ENCODE measurements around the gene HTR4.
"Not testable (repeated sequence)": the region's sequence is repeated elsewhere in the genome, so short reads cannot be mapped to it uniquely, and the experiment has no call there.

Gene HTR4

GRCh38 chr5:148532969-148533670 is 121.2 kb downstream of the HTR4 start:
- no peak for DNase-seq (ENCODE audit: low spot score)

GRCh38 chr5:148529450-148529849 is 124.9 kb downstream of the HTR4 start:
- DNase-seq (ENCODE audit: low spot score): not testable (repeated sequence)

GRCh38 chr5:148524721-148525120 is 129.6 kb downstream of the HTR4 start:
- DNase-seq (ENCODE audit: low spot score): no peak

DNA sequence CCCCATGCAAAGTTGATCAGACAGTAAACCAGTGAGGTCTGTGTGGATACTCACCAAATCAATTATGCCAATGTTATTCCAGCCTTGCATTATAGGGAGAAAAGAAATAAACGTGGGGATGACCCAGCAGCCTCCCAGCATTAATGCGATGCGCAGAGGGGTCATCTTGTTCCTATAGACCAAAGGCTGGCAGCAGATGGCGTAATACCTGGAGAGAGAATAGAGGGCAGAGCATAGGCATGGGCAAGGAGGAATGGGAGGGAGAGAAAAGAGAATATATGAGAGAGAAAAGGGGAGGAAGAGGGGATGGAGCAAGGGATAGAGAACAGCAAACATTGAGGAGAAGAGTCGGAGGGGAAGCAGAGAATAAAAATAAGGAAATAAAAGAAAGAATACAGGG is 131.2 kb downstream of the HTR4 start:
- DNase-seq (ENCODE audit: low spot score): peak; percentile 26

DNA sequence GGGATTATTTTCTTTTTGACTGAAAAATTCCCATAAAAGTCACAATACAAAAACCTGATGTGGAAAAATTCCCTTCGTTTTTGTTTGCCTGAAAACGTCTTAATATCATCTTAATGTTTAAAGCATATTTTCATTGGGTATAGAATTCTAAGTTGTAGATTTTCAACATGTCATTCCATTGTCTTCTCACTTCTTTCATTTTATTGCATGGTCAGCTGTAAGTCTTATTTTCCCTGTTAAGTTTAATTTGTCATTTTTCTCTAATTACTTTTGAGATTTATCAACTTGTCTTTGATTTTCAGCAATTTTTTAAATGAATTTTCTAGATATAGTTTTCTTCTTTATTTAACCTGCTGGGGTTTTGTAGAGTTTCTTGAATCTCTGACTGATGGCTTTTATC is 138.9 kb downstream of the HTR4 start:
- DNase-seq (ENCODE audit: low spot score): no peak

- DNase-seq (ENCODE audit: low spot score): no peak
Measured at GRCh38 chr5:148514344-148514743, 140.0 kb downstream of the HTR4 start.

DNA sequence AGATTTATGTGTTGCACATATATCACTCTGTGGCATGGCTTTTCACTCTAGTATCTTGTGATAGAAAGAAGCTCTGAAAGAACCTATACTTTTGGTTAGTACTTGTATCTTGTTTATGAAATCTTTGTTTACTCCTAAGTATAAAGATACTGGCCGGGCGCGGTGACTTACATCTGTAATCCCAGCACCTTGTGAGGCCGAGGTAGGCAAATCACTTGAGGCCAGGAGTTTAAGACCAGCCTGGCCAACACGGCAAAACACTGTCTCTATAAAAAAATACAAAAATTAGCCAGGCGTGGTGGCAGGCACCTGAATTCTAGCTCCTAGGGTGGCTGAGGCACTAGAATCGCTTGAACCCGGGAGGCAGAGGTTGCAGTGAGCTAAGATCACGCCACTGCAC is 141.8 kb downstream of the HTR4 start:
- DNase-seq (ENCODE audit: low spot score): no peak

DNA sequence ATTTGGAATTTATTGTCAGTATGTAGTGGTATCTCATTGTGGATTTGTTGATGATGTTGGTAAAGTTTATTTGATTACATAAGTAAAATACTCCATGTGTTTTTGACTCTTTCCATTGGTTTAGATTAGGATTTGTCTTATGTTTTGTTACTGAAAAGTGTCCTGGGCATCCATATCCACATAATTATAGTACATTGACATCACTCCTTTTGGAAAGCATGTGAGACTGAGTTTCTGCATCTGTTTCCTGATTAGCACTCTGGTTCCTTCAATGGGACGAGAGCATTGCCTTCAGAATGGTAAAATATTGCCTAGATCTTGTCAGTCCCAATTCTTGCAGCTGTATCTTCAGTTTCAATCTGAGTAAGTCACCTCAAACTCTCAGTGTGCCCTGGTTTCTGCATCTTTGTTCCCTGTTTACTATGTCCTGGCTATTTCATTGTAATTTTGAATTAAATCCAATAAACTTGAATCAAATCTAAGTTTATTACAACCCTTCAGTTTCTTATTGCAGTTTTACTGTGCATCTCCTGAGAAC is 142.4 kb downstream of the HTR4 start:
- no peak for DNase-seq (ENCODE audit: low spot score)

DNA sequence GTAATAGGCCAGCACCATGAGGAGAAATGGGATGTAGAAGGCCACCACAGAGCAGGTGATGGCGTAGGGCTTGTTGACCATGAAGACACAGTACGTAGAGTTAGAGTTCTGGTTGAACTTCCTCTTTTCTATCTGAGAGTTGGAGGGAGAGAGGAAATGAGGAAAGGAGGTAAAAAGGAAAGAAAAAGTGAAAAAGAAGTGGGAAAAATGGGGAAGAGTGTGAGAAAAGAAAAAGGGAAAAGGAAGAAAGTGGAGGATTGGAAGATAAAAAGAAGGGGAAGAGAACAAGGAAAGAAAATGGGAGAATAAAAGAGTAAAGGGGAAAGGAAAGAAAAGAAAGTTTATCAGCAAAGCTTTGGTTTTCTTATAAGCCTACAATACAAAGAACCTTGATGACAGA is 144.4 kb downstream of the HTR4 start:
- DNase-seq (ENCODE audit: low spot score): no peak

DNA sequence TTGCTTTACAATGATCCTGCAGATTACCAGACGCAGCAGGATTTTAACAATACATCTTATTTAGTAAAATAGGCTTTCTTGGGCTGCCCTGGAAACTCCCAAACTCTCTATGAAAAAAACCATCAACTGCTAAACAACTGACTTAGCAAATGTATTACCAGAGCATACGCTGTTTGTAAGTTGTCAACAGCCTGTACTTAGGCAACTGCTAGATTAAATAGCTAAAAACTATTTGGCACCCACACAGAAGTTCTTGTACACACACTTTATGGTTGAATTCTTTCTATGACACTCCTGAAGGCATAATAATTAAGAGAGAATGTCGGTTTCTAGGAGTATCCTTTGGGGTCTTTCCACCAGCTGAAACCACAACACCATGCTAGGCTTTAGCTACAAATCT is 146.7 kb downstream of the HTR4 start:
- DNase-seq (ENCODE audit: low spot score): no peak

- no peak for DNase-seq (ENCODE audit: low spot score)
Measured at GRCh38 chr5:148499452-148499851, 154.9 kb downstream of the HTR4 start.

DNA sequence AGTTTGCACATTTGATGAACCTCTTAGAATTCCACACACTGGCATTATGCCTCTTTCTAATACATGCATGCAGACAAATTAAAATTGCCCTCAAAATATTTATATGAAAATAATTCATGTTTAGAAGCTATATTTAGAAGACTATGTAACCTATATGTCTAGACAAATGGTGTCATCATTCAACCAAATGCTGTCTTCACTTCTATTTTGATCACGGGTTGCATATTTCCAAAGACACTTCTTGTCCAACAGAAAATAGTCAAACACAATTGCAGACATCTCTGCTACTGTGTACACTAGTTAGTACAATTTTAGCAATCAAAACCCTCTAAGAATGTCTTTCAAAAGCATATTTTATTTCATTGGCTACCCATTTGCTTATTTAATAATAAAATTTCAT is 156.6 kb downstream of the HTR4 start:
- DNase-seq (ENCODE audit: low spot score): no peak

- no peak for DNase-seq (ENCODE audit: low spot score)
Measured at GRCh38 chr5:148492351-148492750, 162.0 kb downstream of the HTR4 start.

- DNase-seq (ENCODE audit: low spot score): no peak
Measured at GRCh38 chr5:148491793-148492184, 162.5 kb downstream of the HTR4 start.

DNA sequence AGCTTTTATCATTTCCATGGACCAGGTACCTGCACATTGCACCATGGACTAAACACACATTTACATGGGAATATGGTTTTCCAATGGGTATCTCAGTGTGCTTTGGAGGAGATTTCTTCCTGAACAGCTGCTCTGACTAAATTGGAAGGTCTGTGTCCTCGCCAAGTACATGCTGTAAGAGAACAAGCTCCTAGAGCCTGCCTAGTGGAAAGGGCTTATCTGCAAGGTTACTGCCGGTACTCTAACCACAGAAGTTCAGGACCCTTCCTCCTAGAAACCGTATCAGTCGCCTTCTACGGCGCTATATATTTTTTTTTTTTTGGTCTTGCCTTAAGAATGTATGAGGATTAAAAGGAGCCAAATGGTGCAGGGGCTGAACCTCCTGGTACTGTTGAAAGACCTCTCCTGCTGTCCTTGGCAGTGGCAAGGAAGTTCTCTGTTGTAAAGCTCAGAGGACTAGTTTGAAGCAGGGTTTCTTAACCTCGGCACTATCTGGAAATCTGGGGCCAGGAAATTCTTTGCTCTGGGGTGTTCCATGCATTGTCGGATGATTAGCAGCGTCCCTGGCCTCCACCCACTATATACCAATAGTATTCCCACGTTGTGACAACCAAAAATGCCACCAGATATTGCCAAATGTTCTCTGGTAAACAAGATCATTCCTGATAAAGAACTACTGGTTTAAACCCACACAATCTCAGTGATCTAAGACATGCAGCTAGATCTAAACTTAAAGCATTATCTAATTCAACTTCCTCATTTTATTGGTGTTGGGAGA is 163.1 kb downstream of the HTR4 start:
- DNase-seq (ENCODE audit: low spot score): no peak

- DNase-seq (ENCODE audit: low spot score): no peak
Measured at GRCh38 chr5:148488757-148489156, 165.6 kb downstream of the HTR4 start.

DNA sequence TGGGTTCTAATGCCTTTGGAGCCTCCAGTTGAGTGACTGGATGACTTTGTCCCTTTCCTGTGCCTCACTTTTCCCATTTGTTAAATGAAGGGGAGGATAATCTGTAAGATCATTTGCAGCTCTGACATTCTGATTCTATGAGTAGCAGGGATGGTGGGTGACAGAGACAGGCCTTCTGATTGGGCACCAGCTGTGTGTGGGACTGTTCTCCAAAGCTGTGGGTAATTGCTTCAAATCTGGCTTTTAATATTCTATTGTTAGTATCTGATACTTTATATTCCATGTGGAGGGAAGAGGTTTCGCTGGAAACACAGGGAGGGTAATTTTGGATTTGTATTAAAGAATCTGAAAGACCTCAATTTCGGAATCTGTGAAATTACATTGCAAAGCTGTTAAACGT is 167.9 kb downstream of the HTR4 start:
- no peak for DNase-seq (ENCODE audit: low spot score)

- DNase-seq (ENCODE audit: low spot score): no peak
Measured at GRCh38 chr5:148484651-148485050, 169.7 kb downstream of the HTR4 start.

DNA sequence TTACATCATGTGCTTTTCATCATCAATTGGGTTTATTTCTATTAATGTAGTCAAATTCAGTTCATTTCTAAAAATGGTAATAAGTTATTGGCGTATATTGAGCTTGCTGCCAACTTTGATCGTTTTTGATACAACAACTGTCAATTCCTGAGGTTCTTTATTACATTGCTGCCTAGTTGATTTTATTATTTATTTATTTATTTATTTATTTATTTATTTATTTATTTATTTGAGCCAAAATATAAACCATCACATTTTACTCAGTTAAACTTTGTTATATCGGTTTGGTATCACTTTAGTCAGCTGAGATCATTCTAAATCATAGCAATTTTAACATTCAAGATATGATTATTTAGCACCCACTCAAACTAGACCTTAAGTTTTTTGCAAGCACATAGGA is 170.6 kb downstream of the HTR4 start:
- DNase-seq (ENCODE audit: low spot score): no peak

GRCh38 chr5:148482697-148483462 is 171.4 kb downstream of the HTR4 start:
- DNase-seq (ENCODE audit: low spot score): peak; percentile 78

- DNase-seq (ENCODE audit: low spot score): no peak
Measured at GRCh38 chr5:148482196-148482595, 172.1 kb downstream of the HTR4 start.

GRCh38 chr5:148477429-148477828 is 176.9 kb downstream of the HTR4 start:
- DNase-seq (ENCODE audit: low spot score): no peak

DNA sequence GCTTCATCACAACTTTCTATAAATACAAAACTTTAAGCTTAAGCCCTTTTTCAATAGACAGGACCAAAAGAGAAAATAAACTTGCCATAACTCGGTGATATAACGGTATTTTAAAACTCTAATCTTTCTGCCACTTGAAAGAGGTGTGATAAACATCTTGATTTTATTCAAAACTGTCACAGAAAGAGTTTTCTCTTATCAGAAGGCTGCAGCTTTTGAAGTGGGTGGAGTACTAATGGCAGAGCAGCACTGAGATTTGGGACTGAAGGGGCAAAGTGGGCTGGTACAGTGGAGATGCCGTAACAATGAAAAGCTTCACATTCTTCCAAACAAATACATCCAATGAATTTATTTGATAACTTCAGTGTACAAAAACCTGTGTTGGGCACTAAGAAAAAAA is 178.0 kb downstream of the HTR4 start:
- no peak for DNase-seq (ENCODE audit: low spot score)

All from iPS-NIHi11 (cell line).